ENCODE data around the gene HYAL3. TPM values are rescaled to one million over a fixed set of nuclear protein-coding genes. Genes with fewer than 3 reads are reported as not detected.
"Not testable (repeated sequence)": the region's sequence is repeated elsewhere in the genome, so short reads cannot be mapped to it uniquely, and the experiment has no call there.

The HYAL3 gene
- total RNA-seq, 6 experiments from 2014 or later, result 4.7 to 8.3 (median 5.8) TPM

DNA sequence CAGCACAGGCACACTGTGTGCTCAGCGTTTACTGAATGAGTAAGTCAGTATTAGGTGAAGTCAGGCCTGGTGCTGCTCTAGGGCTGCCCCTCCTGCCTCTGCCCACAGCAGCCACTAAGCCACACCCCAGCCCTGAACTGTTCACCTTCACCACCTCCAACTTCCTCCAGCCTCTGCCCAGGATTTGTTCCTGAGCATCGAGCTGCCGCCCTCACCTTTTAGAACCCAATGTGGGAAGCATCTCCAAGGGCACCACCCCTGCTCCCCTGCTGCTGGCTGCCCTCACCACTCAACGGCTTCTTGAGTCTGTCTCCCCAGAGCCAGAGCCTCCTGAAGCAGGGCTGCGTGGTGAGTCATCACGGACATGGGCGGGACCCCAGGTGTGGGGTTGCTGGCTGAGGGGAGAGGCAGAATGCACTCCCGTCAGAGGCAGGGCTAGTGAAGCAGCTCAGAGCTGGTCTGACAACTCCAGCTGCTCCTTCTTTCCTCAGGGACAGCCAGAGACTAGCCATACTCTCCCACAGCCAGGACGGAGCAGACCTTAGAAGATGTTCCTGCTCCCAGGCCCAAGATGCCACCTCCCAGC lies 17.5 kb upstream of the HYAL3 start:
- H3K9me3 Mint-ChIP-seq, result no peaks in the 10 kb centered on the region
- H3K27me3 Mint-ChIP-seq (ENCODE audit: insufficient read depth), result peaks cover 2% of the 10 kb centered on the region
- peaks cover 28% of the 10 kb centered on the region for H3K4me1 Mint-ChIP-seq (ENCODE audit: low read depth)
- H3K27ac Mint-ChIP-seq, result no peak overlapping the region; the same call in 1 of the 2 replicates
- H3K4me3 Mint-ChIP-seq, result no peak overlapping the region
- TF ChIP-seq, protein P1, sequence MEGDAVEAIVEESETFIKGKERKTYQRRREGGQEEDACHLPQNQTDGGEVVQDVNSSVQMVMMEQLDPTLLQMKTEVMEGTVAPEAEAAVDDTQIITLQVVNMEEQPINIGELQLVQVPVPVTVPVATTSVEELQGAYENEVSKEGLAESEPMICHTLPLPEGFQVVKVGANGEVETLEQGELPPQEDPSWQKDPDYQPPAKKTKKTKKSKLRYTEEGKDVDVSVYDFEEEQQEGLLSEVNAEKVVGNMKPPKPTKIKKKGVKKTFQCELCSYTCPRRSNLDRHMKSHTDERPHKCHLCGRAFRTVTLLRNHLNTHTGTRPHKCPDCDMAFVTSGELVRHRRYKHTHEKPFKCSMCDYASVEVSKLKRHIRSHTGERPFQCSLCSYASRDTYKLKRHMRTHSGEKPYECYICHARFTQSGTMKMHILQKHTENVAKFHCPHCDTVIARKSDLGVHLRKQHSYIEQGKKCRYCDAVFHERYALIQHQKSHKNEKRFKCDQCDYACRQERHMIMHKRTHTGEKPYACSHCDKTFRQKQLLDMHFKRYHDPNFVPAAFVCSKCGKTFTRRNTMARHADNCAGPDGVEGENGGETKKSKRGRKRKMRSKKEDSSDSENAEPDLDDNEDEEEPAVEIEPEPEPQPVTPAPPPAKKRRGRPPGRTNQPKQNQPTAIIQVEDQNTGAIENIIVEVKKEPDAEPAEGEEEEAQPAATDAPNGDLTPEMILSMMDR (IDR thresholded peaks at IDR 0.05), result no peak
- H3K36me3 Mint-ChIP-seq (ENCODE audit: low read depth), result peaks cover 12% of the 10 kb centered on the region
- no peak for DNase-seq

DNA sequence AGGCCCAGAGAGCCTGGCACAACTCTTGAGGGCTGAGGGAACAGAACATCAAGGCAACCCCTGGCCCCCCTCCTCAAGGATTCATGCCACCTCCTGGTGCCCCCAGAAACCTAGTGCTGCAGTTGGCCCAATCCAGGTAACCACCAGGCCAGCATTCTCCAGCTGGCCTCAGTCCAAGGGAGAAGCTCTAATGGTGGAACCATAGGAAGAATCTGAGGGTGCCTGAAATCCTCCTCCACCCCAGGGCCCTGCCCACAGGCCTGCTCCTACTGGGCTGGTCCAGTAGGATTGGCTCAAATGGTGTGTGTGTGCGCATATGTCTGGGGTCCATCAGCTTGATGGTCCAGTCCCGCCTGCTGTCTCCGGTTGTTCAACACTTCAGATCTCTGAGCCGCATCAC lies 15.6 kb upstream of the HYAL3 start:
- H3K4me3 Mint-ChIP-seq, result no peak overlapping the region
- no peaks in the 10 kb centered on the region; the same call in 1 of the 2 replicates for H3K27me3 Mint-ChIP-seq (ENCODE audit: insufficient read depth)
- TF ChIP-seq, protein P1 (IDR thresholded peaks at IDR 0.05), result no peak
- 0 out of 2 replicates have a peak, but pooled peaks cover 2% of the 10 kb centered on the region for H3K9me3 Mint-ChIP-seq
- peaks cover 20% of the 10 kb centered on the region for H3K4me1 Mint-ChIP-seq (ENCODE audit: low read depth)
- H3K36me3 Mint-ChIP-seq (ENCODE audit: low read depth), result peaks cover 12% of the 10 kb centered on the region
- DNase-seq, result no peak
- H3K27ac Mint-ChIP-seq, result no peak overlapping the region

DNA sequence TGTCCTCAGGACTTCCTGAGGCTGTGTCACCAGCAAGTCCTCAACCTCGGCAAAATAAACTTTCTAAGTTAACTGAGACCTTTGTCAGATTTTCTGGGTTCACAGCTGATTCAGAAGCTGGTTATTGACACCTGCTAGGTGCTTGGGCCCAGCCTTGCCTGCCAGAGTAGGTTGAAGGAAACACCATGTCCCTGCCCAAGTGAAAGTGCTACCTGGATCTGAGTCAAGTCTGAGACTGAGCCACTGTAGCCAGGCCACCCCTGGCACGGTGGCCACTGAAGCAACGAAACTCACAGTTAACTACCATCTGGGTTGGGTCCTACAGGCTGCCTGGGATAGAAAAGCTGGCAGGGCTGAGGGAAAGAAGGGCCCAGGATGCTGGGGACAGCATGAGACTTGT lies 15.1 kb upstream of the HYAL3 start:
- Mint-ChIP-seq H3K9me3 (0 out of 2 replicates have a peak, but pooled peaks cover 5% of the 10 kb centered on the region), H3K36me3 (ENCODE audit: low read depth) (peaks cover 12% of the 10 kb centered on the region), H3K4me1 (ENCODE audit: low read depth) (peaks cover 18% of the 10 kb centered on the region), H3K27me3 (ENCODE audit: insufficient read depth) (no peaks in the 10 kb centered on the region; the same call in 1 of the 2 replicates), H3K27ac (no peak overlapping the region; the same call in 1 of the 2 replicates), H3K4me3 (no peak overlapping the region)
- no peak for DNase-seq
- TF ChIP-seq, protein P1 (IDR thresholded peaks at IDR 0.05), result no peak

DNA sequence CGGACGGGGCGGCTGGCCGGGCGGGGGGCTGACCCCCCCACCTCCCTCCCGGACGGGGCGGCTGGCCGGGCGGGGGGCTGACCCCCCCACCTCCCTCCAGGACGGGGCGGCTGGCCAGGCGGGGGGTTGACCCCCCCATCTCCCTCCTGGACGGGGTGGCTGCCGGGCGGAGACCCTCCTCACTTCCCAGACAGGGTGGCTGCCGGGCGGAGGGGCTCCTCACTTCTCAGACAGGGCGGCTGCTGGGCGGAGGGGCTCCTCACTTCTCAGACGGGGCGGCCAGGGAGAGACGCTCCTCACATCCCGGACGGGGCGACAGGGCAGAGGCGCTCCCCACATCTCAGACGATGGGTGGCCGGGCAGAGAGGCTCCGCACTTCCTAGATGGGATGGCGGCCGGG lies 12.8 kb upstream of the HYAL3 start:
- not testable (repeated sequence) for H3K9me3 Mint-ChIP-seq; H3K4me3 Mint-ChIP-seq; H3K27ac Mint-ChIP-seq; DNase-seq; H3K27me3 Mint-ChIP-seq (ENCODE audit: insufficient read depth)
- Mint-ChIP-seq H3K36me3 (ENCODE audit: low read depth) (peaks cover 12% of the 10 kb centered on the region), H3K4me1 (ENCODE audit: low read depth) (peaks cover 15% of the 10 kb centered on the region)

DNA sequence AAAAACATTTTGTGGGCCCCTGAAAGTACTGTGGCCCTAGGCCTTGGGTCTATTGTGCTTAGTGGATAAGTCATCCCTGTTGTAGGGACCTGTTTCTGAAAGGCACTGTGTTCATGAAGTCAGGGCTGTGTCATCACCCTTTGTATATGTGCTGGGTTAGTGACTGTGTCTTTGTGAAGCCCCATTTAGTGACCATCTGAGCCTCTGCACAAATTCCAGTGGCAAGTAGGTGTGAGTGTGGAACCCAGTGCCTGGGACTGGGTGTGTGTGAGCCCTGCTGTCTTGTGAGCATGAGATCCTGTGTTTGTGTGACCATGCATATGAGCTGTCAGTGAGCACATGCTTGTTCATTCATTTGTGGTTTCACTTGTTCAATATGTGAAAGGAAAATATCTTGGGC lies 5.4 kb upstream of the HYAL3 start:
- no peak overlapping the region for H3K27ac Mint-ChIP-seq
- H3K9me3 Mint-ChIP-seq, result peaks cover 5% of the 10 kb centered on the region; the same call in 1 of the 2 replicates
- no peaks in the 10 kb centered on the region for H3K36me3 Mint-ChIP-seq (ENCODE audit: low read depth)
- DNase-seq, result no peak
- H3K4me3 Mint-ChIP-seq, result no peak overlapping the region
- peaks cover 16% of the 10 kb centered on the region for H3K4me1 Mint-ChIP-seq (ENCODE audit: low read depth)
- H3K27me3 Mint-ChIP-seq (ENCODE audit: insufficient read depth), result no peaks in the 10 kb centered on the region
- TF ChIP-seq, protein P1 (IDR thresholded peaks at IDR 0.05), result no peak

DNA sequence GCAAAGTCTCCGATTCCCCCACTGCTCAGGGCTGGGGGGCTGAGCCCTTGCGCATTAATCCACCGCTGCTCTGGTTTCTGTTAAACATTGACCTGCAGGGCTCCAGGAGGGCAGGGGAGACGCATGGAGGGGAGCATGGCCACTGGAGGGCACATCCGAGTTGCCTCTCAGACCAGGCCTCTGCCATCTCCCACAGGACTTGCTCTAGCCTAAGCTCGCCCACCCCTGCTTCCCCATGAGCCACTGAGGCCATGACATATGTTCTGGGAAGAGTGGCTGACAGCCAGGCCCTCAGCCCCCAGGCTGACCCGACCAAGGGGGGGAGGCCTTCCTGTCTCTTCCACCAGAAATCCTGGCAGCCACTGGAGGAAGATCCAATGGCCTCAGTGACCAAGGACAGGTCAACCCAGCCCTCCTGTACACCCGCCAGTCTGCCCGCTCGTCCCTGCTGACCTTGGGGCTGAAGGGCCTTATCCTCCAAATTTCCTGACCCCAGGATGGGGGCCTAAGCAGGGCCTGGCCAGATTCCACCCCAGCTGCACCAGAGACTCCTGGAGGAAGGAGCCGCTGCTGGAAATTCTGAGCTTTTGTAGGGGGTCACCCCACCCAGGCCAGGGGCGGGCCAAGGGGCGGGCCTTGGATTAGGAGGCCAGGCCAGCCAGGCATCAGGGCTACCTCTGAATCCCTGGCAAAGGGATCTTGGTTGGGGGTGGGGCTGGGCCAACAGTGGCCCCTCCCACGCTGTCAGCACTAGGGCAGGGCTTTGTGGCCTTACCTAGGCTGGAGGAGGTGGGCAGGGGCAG lies 4.0 kb upstream of the HYAL3 start, which contains the start of gene HYAL1:
HYAL1 (minus strand) TSS at position 562 of the 803 bp plus-strand sequence. CDS start 618 bp downstream, outside the sequence.
- Mint-ChIP-seq H3K4me3 (no peak within 1 kb of the TSS), H3K27me3 (ENCODE audit: insufficient read depth) (no peaks in the 10 kb centered on the region; the same call in 1 of the 2 replicates), H3K27ac (no peak within 1 kb of the TSS), H3K4me1 (ENCODE audit: low read depth) (peaks cover 19% of the 10 kb centered on the region), H3K36me3 (ENCODE audit: low read depth) (no peaks in the 10 kb centered on the region), H3K9me3 (no peaks in the 10 kb centered on the region; the same call in 1 of the 2 replicates)
- DNase-seq, result no peak
- TF ChIP-seq, protein P1 (IDR thresholded peaks at IDR 0.05), result peak; percentile 33; the same call in 1 of the 2 replicates

Data from HFFc6 (cell line).